Endothelial cell of umbilical vein (primary cell): ENCODE data around the gene CFAP68. TPM values are rescaled to one million over a fixed set of nuclear protein-coding genes. Genes with fewer than 3 reads are reported as not detected.

Experiments
- BruUV-seq: library from RNA; stranded (reverse); fragments of 400-500 nt; replicated peaks from 2 replicates; lab custom pipeline; 2021; lab: Mats Ljungman, UMichigan
- CTCF ChIA-PET: fragments of 300-600, 350-600 bp; sonication (Branson Sonifier 250); formaldehyde crosslinking; loops from one replicate; lab custom pipeline; 2021; ENCODE audit warnings: antibody characterized with exemption, inconsistent platforms; lab: Charles Lee
- POLR2A ChIA-PET: fragments of 300-600, 350-600 bp; sonication (Branson Sonifier 250); formaldehyde crosslinking; loops from one replicate; lab custom pipeline; 2021; ENCODE audit warnings: antibody characterized with exemption, inconsistent platforms; lab: Charles Lee
- DNase-seq: peaks from one replicate; pipeline ENCODE4 v3.0.0-alpha.2; 2011; ENCODE audit warnings: low read depth, low spot score
- FAIRE-seq: peaks from 2 replicates; lab custom pipeline; 2011; peaks lifted over from hg19 to GRCh38; lab: Jason Lieb, UNC
- H2AFZ ChIP-seq: 2 replicates; pipeline ENCODE4 v1.6.0; 2012; ENCODE audit warnings: low read depth, low read length, control low read depth, inconsistent platforms
- H3K27ac ChIP-seq: 2 replicates; pipeline ENCODE4 v1.5.1; 2011; ENCODE audit warnings: low read depth, mild to moderate bottlenecking, control low read depth, low read length, moderate library complexity; ENCODE audit not compliant: insufficient read depth
- H3K27me3 ChIP-seq, 2 experiments: 2 replicates each; pipeline versions ENCODE4 v1.6.0 to v1.6.1; 2011; ENCODE audit warnings: low read length in 2 of 2, mixed read lengths in 1 of 2; ENCODE audit not compliant: control insufficient read depth in 2 of 2, insufficient read depth in 2 of 2
- H3K36me3 ChIP-seq, 2 experiments: 2 replicates in 1 of 2; 3 replicates in 1 of 2; pipeline ENCODE4 v1.5.1; 2011; ENCODE audit warnings: low read length in 2 of 2, mild to moderate bottlenecking in 1 of 2, moderate library complexity in 1 of 2; ENCODE audit not compliant: control insufficient read depth in 2 of 2, insufficient read depth in 2 of 2; ENCODE audit errors: extremely low read depth in 1 of 2
- H3K4me1 ChIP-seq: 3 replicates; pipeline ENCODE4 v1.5.1; 2011; ENCODE audit warnings: mild to moderate bottlenecking, low read length; ENCODE audit not compliant: control insufficient read depth, insufficient read depth; ENCODE audit errors: extremely low read depth
- H3K4me2 ChIP-seq: 2 replicates; pipeline ENCODE4 v1.6.1; 2011; ENCODE audit warnings: low read length, control low read depth, mixed read lengths; ENCODE audit not compliant: insufficient read depth
- H3K4me3 ChIP-seq, 3 experiments: fragments of 200-600 bp in 1 of 3; sonication (generic), shearing (Covaris generic) in 1 of 3; replicated peaks in 1 of 3; 2 replicates each; pipeline ENCODE4 v1.5.1; 2011 to 2016; ENCODE audit warnings: control low read depth in 3 of 3, low read length in 3 of 3, mild to moderate bottlenecking in 2 of 3, inconsistent platforms in 1 of 3, low read depth in 1 of 3, moderate library complexity in 1 of 3; ENCODE audit not compliant: insufficient read depth in 1 of 3
- H3K79me2 ChIP-seq: 2 replicates; pipeline ENCODE4 v1.6.0; 2012; ENCODE audit warnings: low read length, inconsistent platforms; ENCODE audit not compliant: control insufficient read depth, insufficient read depth
- H3K9ac ChIP-seq: replicated peaks from 2 replicates; pipeline ENCODE3; 2011; ENCODE audit warnings: low read length, control low read depth; ENCODE audit not compliant: insufficient read depth; ENCODE audit errors: extremely low read depth
- H3K9me1 ChIP-seq: replicated peaks from 3 replicates; pipeline ENCODE4 v1.6.0; 2011; ENCODE audit warnings: mild to moderate bottlenecking, low read length; ENCODE audit not compliant: control insufficient read depth, insufficient read depth; ENCODE audit errors: extremely low read depth
- H3K9me3 ChIP-seq: replicated peaks from 2 replicates; pipeline ENCODE4 v1.5.1; 2012; ENCODE audit warnings: low read length, inconsistent platforms; ENCODE audit not compliant: control insufficient read depth, insufficient read depth
- H4K20me1 ChIP-seq: replicated peaks from 2 replicates; pipeline ENCODE3; 2011; ENCODE audit warnings: mild to moderate bottlenecking, low read length; ENCODE audit not compliant: control insufficient read depth, insufficient read depth; ENCODE audit errors: extremely low read depth
- CTCF ChIP-seq, 2 donors: IDR thresholded peaks; 1 replicate in 1 of 2; 2 replicates in 1 of 2; pipeline ENCODE4 v1.5.1; 2011; ENCODE audit warnings: low read length in 2 of 2, mild to moderate bottlenecking in 2 of 2, moderate library complexity in 2 of 2, control low read depth in 1 of 2, inconsistent platforms in 1 of 2, low read depth in 1 of 2; ENCODE audit not compliant: insufficient read depth in 1 of 2; ENCODE audit errors: extremely low read depth in 1 of 2
- EZH2 ChIP-seq: IDR thresholded peaks from 2 replicates; pipeline ENCODE4 v1.6.1; 2012; ENCODE audit warnings: borderline replicate concordance, low read depth, mild to moderate bottlenecking, moderate library complexity, low read length, inconsistent platforms; ENCODE audit not compliant: severe bottlenecking
- FOS ChIP-seq: IDR thresholded peaks from 2 replicates; pipeline ENCODE4 v1.6.1; 2011; ENCODE audit warnings: mild to moderate bottlenecking, low read length, moderate library complexity, borderline replicate concordance; ENCODE audit not compliant: insufficient read depth
- GATA2 ChIP-seq: IDR thresholded peaks from 2 replicates; pipeline ENCODE4 v1.7.0; 2011; ENCODE audit warnings: low read depth, mild to moderate bottlenecking, moderate library complexity, mixed read lengths, low read length; ENCODE audit not compliant: insufficient read length, insufficient read depth
- JUN ChIP-seq: IDR thresholded peaks from 2 replicates; pipeline ENCODE4 v1.6.1; 2011; ENCODE audit warnings: borderline replicate concordance, low read depth; ENCODE audit not compliant: insufficient read length, insufficient read depth
- MAX ChIP-seq: IDR thresholded peaks from 2 replicates; pipeline ENCODE4 v1.6.1; 2011; ENCODE audit not compliant: insufficient read depth, insufficient read length
- MYC ChIP-seq: IDR thresholded peaks from one replicate; pipeline ENCODE4 v1.6.1; 2011; ENCODE audit warnings: mild to moderate bottlenecking, low read depth, low read length
- POLR2A ChIP-seq: IDR thresholded peaks from 2 replicates; pipeline ENCODE4 v1.6.1; 2012; ENCODE audit warnings: low read depth, mild to moderate bottlenecking, control low read depth, low read length
- POLR2AphosphoS5 ChIP-seq: IDR thresholded peaks from 2 replicates; pipeline ENCODE4 v1.6.1; 2012; ENCODE audit warnings: low read depth, mild to moderate bottlenecking, control low read depth, low read length, moderate library complexity; ENCODE audit not compliant: insufficient read depth
- dilution Hi-C: fragments of 300-500 bp; cut with MboI; formaldehyde crosslinking; loops from one replicate; pipeline ENCODE4 v1.15.0; 2019; ENCODE audit warnings: low sequenced_read_pairs; ENCODE audit not compliant: extremely low pct_ligation_motif_present
- intact Hi-C: fragments of 100-400 bp; cut with micrococcal nuclease; formaldehyde crosslinking; loops from one replicate; pipeline ENCODE4 v1.10.0; 2022
- polyA plus RNA-seq, 4 experiments: library from polyadenylated mRNA; depleted of rRNA in 3 of 4; stranded (reverse) in 3 of 4; unstranded in 1 of 4; fragments of >200 nt; gene quantifications; 2 replicates each; pipeline versions ENCODE4 v1.2.1 to v1.2.3, GENCODE V29; 2011 to 2012; ENCODE audit warnings: missing spikeins in 1 of 4
- total RNA-seq: library from RNA; stranded (reverse); gene quantifications from 2 replicates; pipeline ENCODE4 v1.2.3, GENCODE V29; 2021

The CFAP68 gene
- total and polyA plus RNA-seq, 2 donors (not counting 3 experiments of a cell fraction or from before 2014, with no cell fraction given): 7.4 to 10.6 TPM

DNA sequence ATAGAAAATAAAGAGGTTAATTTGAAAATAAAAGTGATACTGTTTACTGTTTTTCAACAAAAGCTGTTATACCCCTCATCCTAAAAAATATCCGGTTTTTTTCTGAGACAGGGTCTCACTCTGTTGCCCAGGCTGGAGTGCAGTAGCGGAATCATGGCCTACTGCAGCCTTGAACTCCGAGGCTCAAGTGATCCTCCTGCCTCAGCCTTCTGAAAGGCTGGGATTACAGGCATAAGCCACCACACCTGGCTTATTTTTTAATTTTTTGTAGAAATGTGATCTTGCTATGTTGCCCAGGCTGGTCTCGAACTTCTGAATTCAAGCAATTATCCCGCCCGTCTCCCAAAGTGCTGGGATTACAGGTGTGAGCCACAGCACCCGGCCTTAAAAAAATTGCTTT is 43.7 kb upstream of the CFAP68 start:
- POLR2A ChIA-PET: no interaction called here
- no peak for FAIRE-seq
- CTCF ChIA-PET: interaction anchor here (1.2 to 1.9 kb wide), 3 partner anchors 35 to 249 kb away, joined by 3 to 8 read pairs (median 7); no protein-coding TSS in a partner anchor

DNA sequence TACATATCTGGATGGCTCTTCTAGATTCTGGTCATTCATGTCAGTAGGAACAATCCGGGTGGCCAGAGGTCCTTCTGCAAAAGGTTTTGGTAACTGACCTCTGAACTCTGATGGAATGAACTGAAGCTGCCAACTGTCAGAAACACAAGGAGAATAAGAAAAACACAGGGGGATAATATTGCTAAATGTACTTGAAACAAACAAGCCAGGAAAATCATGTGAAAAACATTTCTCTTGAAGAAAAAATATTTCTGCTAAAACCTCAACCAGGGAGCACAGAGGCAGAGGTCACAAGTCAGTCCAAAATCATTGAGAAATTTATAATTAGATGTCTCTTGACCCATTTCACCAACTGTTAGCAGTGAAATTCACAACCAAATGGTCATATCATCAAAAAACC is 43.2 kb upstream of the CFAP68 start:
- H3K4me1 ChIP-seq: no peaks in the 10 kb centered on the region
- no peak overlapping the region for H3K4me3 ChIP-seq
- FAIRE-seq (no peak), DNase-seq (no peak)
- H4K20me1 ChIP-seq: no peaks in the 10 kb centered on the region
- ChIA-PET CTCF (interaction anchor here (1.0 to 1.6 kb wide), 2 partner anchors 59 to 270 kb away, joined by 3 to 7 read pairs; no protein-coding TSS in a partner anchor), POLR2A (no interaction called here)
- peaks cover 4 to 6% of the 10 kb centered on the region in 2 experiments for H3K36me3 ChIP-seq
- H3K27ac ChIP-seq: no peak overlapping the region
- H3K79me2 ChIP-seq: no peaks in the 10 kb centered on the region
- H3K4me2 ChIP-seq: no peak overlapping the region
- H3K27me3 ChIP-seq: no peaks in the 10 kb centered on the region
- H2AFZ ChIP-seq: no peak overlapping the region
- intact Hi-C loops: no loop called here
- no peak overlapping the region for H3K9ac ChIP-seq
- no peaks in the 10 kb centered on the region for H3K9me1 ChIP-seq
- H3K9me3 ChIP-seq: no peaks in the 10 kb centered on the region
- TF ChIP-seq EZH2: no peak
- no peak for TF ChIP-seq FOS
- TF ChIP-seq JUN: no peak
- TF ChIP-seq POLR2A: no peak
- no peak for TF ChIP-seq MYC
- TF ChIP-seq MAX: no peak
- no peak for TF ChIP-seq CTCF (IDR thresholded peaks at IDR 0.05; ENCODE audit: extremely low read depth in 1 of 2, insufficient read depth in 1 of 2, low read depth in 1 of 2, low read length in 2 of 2)
- TF ChIP-seq GATA2: no peak
- no peak for TF ChIP-seq POLR2AphosphoS5
- dilution Hi-C loops: no loop called here
- BruUV-seq: no TSS peak

More for the DNA sequence above, 43.7 kb upstream of the CFAP68 start:
- H3K27me3 ChIP-seq: no peaks in the 10 kb centered on the region
- H3K27ac ChIP-seq: no peak overlapping the region
- no peak for TF ChIP-seq POLR2A
- no peak for TF ChIP-seq GATA2
- no peak for TF ChIP-seq MYC
- H3K9me3 ChIP-seq: no peaks in the 10 kb centered on the region
- H3K4me2 ChIP-seq: no peak overlapping the region
- H3K9ac ChIP-seq: no peak overlapping the region
- no peaks in the 10 kb centered on the region for H3K4me1 ChIP-seq
- DNase-seq: no peak
- H4K20me1 ChIP-seq: no peaks in the 10 kb centered on the region
- H2AFZ ChIP-seq: no peak overlapping the region
- intact Hi-C loops (no loop called here), dilution Hi-C loops (no loop called here)
- H3K9me1 ChIP-seq: no peaks in the 10 kb centered on the region
- H3K36me3 ChIP-seq: peaks cover 4 to 6% of the 10 kb centered on the region in 2 experiments
- no TSS peak for BruUV-seq
- H3K4me3 ChIP-seq: no peak overlapping the region
- H3K79me2 ChIP-seq: no peaks in the 10 kb centered on the region
